ENCODE results near the gene TMEM170A.
A peak's percentile ranks its signal among the peaks of the same experiment; 100 is the strongest.

The TMEM170A gene

DNA sequence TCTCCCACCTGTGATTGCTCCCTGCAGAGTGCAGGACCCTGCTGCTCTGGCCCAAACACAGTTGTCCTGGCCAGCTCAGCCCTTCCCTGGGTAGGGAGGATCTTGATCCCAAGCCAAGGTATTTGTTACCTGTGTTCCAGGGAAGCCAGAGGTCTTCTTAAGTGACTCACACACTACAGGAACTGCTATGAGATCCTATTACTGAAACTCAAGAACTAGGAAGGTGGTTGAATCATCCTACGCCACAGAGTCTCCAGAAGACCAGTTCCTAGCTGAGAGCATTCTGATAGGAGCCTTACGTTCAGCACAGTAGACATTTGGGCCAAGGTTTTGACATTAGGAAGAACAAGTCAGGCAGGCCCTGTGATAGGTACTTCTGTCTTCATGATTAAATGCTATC, 18.7 kb upstream of the TMEM170A start:
- TF ChIP-seq EP300 (IDR thresholded peaks at IDR 0.05; ENCODE audit: borderline replicate concordance) (peak; percentile 90), TEAD4 (IDR thresholded peaks at IDR 0.05) (peak; percentile 92), RAD21 (IDR thresholded peaks at IDR 0.05; ENCODE audit: low read depth) (peak; percentile 17; the same call in 1 of the 2 replicates), CREB1 (IDR thresholded peaks at IDR 0.05; ENCODE audit: low read depth) (no peak), NFIC (IDR thresholded peaks at IDR 0.05) (peak; percentile 93), TCF12 (IDR thresholded peaks at IDR 0.05; ENCODE audit: low read depth) (peak; percentile 91), FOXM1 (IDR thresholded peaks at IDR 0.05; ENCODE audit: borderline replicate concordance, low read depth) (peak; percentile 70; the same call in 1 of the 2 replicates), ZBTB7A (IDR thresholded peaks at IDR 0.05; ENCODE audit: low read depth) (peak; percentile 74; the same call in 1 of the 2 replicates), CEBPB (IDR thresholded peaks at IDR 0.05) (0 out of 2 replicates have a peak, but pooled peaks have one; percentile 38), YY1 (IDR thresholded peaks at IDR 0.05; ENCODE audit: low read depth) (no peak), EGR1 (IDR thresholded peaks at IDR 0.05) (no peak)
- TF ChIP-seq, protein P1, sequence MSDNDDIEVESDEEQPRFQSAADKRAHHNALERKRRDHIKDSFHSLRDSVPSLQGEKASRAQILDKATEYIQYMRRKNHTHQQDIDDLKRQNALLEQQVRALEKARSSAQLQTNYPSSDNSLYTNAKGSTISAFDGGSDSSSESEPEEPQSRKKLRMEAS (IDR thresholded peaks at IDR 0.05): no peak; the same call in 1 of the 2 replicates
- TF ChIP-seq, protein P2, sequence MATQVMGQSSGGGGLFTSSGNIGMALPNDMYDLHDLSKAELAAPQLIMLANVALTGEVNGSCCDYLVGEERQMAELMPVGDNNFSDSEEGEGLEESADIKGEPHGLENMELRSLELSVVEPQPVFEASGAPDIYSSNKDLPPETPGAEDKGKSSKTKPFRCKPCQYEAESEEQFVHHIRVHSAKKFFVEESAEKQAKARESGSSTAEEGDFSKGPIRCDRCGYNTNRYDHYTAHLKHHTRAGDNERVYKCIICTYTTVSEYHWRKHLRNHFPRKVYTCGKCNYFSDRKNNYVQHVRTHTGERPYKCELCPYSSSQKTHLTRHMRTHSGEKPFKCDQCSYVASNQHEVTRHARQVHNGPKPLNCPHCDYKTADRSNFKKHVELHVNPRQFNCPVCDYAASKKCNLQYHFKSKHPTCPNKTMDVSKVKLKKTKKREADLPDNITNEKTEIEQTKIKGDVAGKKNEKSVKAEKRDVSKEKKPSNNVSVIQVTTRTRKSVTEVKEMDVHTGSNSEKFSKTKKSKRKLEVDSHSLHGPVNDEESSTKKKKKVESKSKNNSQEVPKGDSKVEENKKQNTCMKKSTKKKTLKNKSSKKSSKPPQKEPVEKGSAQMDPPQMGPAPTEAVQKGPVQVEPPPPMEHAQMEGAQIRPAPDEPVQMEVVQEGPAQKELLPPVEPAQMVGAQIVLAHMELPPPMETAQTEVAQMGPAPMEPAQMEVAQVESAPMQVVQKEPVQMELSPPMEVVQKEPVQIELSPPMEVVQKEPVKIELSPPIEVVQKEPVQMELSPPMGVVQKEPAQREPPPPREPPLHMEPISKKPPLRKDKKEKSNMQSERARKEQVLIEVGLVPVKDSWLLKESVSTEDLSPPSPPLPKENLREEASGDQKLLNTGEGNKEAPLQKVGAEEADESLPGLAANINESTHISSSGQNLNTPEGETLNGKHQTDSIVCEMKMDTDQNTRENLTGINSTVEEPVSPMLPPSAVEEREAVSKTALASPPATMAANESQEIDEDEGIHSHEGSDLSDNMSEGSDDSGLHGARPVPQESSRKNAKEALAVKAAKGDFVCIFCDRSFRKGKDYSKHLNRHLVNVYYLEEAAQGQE (IDR thresholded peaks at IDR 0.05; ENCODE audit: low read depth): no peak

DNA sequence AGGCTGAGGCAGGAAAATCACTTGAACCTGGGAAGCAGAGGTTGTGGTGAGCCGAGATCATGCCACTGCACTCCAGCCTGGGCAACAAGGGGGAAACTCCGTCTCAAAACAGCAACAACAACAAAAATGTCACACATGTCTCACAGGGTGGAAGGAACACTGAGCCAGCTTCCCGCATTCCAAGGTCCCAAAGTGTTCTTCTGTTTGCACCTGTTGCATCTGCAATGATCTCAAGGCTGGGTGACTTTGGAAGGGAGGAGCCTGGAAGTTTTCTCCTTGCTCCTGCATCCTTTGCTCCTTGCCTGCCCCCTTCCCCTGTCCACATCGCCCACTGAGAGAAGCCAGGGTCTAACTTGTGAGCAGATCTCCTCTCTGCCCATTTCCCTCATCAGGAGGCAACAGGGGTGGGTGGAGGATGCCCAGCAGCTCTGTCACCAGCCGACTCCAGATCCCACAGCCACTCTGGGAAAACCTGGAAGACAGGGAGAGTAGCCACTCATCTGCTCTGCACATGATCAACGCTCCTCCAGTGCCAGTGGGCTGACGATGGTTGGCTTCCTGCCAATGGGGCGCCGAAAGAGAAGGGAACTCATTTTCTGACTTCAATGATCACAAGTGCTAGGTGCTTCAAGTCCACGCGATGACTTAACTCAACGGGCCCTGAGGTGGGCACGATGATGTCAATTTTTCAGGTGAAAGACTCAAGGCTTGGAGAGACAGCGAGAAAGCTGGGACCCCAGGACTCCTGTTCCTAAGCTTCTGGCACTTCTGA, 18.1 kb upstream of the TMEM170A start:
- TF ChIP-seq TCF12 (IDR thresholded peaks at IDR 0.05; ENCODE audit: low read depth) (no peak), NFIC (IDR thresholded peaks at IDR 0.05) (no peak), TAF1 (IDR thresholded peaks at IDR 0.05; ENCODE audit: low read depth) (no peak), CEBPB (IDR thresholded peaks at IDR 0.05) (no peak), EGR1 (IDR thresholded peaks at IDR 0.05) (no peak)
- TF ChIP-seq, protein P1 (IDR thresholded peaks at IDR 0.05): no peak

DNA sequence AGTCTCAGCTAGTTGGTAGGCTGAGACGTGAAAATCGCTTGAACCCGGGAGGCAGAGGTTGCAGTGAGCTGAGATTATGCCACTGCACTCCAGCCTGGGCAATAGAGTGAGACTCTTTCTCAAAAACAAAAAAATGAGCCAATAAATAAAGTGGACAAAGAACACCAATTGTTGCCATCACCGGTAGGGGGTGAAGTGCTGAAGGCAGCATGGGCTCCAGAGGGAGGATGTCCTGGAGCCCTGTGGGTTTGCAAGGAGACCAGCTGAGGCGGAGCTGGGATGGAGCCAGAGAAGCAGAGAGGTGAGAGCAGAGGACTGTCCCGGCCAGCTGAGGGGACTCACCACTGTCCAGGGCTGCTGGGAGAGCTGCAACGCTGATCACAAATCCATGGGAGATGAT, 17.0 kb upstream of the TMEM170A start:
- no peak for TF ChIP-seq RAD21 (IDR thresholded peaks at IDR 0.05; ENCODE audit: low read depth)
- TF ChIP-seq, protein P1 (IDR thresholded peaks at IDR 0.05): no peak
- TF ChIP-seq FOXM1 (IDR thresholded peaks at IDR 0.05; ENCODE audit: borderline replicate concordance, low read depth): no peak
- no peak for TF ChIP-seq EGR1 (IDR thresholded peaks at IDR 0.05)
- TF ChIP-seq ZBTB7A (IDR thresholded peaks at IDR 0.05; ENCODE audit: low read depth): no peak
- TF ChIP-seq CREB1 (IDR thresholded peaks at IDR 0.05; ENCODE audit: low read depth): no peak
- TF ChIP-seq NFIC (IDR thresholded peaks at IDR 0.05): 0 out of 2 replicates have a peak, but pooled peaks have one; percentile 8

DNA sequence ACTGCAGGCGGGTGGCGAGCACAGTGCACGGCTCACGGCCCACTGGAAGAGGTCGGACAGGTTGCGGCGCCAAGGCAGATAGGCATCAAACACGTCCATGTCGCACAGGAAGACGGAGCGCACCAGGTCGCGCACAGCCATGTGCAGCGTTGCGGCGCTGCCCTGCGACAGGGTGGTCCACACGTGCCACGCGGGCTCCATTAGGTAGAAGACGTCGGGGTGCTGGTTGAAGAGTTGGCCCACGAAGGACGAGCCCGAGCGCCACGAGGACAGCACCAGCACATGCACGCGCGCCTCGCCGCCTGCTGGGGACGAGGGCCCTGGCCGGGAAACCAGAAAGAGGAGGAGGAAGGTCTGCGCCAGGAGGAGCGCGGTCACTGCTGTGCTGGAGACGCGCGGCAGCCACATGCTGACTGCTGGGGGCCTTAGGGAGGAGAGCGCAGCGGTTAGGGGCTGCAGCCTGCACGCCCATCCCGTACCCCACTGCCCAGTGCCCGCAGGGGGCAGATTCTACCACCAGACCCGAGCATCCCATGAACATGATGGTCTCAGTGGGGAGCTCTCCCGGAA, 15.0 kb upstream of the TMEM170A start:
- TF ChIP-seq, protein P3, sequence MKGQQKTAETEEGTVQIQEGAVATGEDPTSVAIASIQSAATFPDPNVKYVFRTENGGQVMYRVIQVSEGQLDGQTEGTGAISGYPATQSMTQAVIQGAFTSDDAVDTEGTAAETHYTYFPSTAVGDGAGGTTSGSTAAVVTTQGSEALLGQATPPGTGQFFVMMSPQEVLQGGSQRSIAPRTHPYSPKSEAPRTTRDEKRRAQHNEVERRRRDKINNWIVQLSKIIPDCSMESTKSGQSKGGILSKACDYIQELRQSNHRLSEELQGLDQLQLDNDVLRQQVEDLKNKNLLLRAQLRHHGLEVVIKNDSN (IDR thresholded peaks at IDR 0.05): no peak
- no peak for TF ChIP-seq CREB1 (IDR thresholded peaks at IDR 0.05; ENCODE audit: low read depth)
- TF ChIP-seq NFIC (IDR thresholded peaks at IDR 0.05): no peak

DNA sequence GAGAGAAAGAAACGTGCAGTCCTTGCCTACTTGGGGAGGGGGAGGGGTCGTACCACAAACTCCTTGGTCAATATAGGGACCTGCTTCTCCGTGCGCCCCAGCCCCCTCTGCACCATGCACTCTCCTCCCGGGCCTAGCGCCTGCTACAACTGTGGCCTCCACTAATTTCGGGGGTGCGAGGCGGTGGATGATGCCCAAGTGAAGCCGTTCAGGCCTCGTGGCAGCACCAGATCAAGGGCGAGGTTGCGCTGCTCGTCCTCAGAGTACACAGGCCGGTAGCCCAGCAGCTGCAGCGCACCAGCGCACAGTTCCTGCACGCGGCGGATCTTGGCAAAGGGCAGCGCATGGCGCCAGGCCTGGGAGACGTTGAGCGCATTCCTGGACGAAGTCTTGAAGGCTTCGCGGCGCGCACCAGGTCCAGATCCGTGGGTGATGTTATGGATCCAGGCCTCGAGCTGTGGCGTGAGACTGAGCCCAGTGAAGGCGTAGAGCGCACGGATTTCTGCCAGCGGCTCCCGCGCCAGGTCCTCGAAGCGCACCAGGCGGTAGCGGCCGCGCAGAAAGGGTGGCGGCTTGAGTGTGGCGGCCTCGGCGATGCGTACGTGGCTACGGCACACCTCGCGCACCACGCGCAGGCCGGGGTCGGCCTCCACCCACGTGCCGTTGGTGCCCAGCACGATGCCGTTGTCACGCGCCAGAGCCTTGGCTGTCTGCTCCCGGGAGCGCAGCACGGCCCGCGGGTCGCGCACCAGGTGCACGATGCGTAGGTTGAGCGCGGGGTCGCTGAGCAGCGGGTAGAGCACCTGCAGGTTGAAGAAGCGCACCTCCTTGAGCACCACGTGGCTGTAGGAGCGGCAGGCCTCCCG, 14.2 kb upstream of the TMEM170A start:
- TF ChIP-seq, protein P1 (IDR thresholded peaks at IDR 0.05): no peak
- TF ChIP-seq ZBTB7A (IDR thresholded peaks at IDR 0.05; ENCODE audit: low read depth): no peak
- TF ChIP-seq TEAD4 (IDR thresholded peaks at IDR 0.05): no peak
- TF ChIP-seq NFIC (IDR thresholded peaks at IDR 0.05): no peak
- TF ChIP-seq CEBPB (IDR thresholded peaks at IDR 0.05): no peak
- TF ChIP-seq, protein P3 (IDR thresholded peaks at IDR 0.05): no peak
- no peak for TF ChIP-seq FOXM1 (IDR thresholded peaks at IDR 0.05; ENCODE audit: borderline replicate concordance, low read depth)
- no peak for TF ChIP-seq CREB1 (IDR thresholded peaks at IDR 0.05; ENCODE audit: low read depth)
- TF ChIP-seq TCF12 (IDR thresholded peaks at IDR 0.05; ENCODE audit: low read depth): no peak
- TF ChIP-seq TAF1 (IDR thresholded peaks at IDR 0.05; ENCODE audit: low read depth): no peak
- TF ChIP-seq EGR1 (IDR thresholded peaks at IDR 0.05): no peak
- TF ChIP-seq, protein P2 (IDR thresholded peaks at IDR 0.05; ENCODE audit: low read depth): no peak
- no peak for TF ChIP-seq YY1 (IDR thresholded peaks at IDR 0.05; ENCODE audit: low read depth)
- TF ChIP-seq RAD21 (IDR thresholded peaks at IDR 0.05; ENCODE audit: low read depth): no peak
- no peak for TF ChIP-seq EP300 (IDR thresholded peaks at IDR 0.05; ENCODE audit: borderline replicate concordance)
